Caco-2 (cell line): ENCODE results near the gene PSMD6. TPM values are rescaled to one million over a fixed set of nuclear protein-coding genes. Genes with fewer than 3 reads are reported as not detected.

Experiments
- BruUV-seq: library from RNA; stranded (reverse); fragments of 400-500 nt; replicated peaks from 2 replicates; lab custom pipeline; 2021; lab: Mats Ljungman, UMichigan
- CTCF ChIA-PET: fragments of 300-600 bp; sonication (Branson Sonifier 250); formaldehyde crosslinking; loops from one replicate; lab custom pipeline; 2022; ENCODE audit warnings: antibody characterized with exemption; lab: Charles Lee
- POLR2A ChIA-PET: fragments of 300-600 bp; sonication (Branson Sonifier 250); formaldehyde crosslinking; loops from one replicate; lab custom pipeline; 2022; ENCODE audit warnings: antibody characterized with exemption; lab: Charles Lee
- DNase-seq, 2 experiments: peaks; one replicate each; pipeline versions ENCODE4 v3.0.0 to v3.0.0-alpha.2; 2020 to 2022
- H3K27me3 ChIP-seq: replicated peaks from 2 replicates; pipeline ENCODE4 v1.6.0; 2011; ENCODE audit warnings: low read length; ENCODE audit not compliant: control insufficient read depth, insufficient read depth
- H3K36me3 ChIP-seq: 2 replicates; pipeline ENCODE4 v1.5.1; 2011; ENCODE audit warnings: low read length; ENCODE audit not compliant: control insufficient read depth, insufficient read depth
- H3K4me1 ChIP-seq: fragments of 250-450 bp; sonication (Bioruptor Pico); 2 replicates; pipeline ENCODE4 v1.5.1; 2020; ENCODE audit warnings: mild to moderate bottlenecking
- H3K4me3 ChIP-seq: 2 replicates; pipeline ENCODE4 v1.5.1; 2011; ENCODE audit warnings: low read depth, mild to moderate bottlenecking, control low read depth, low read length
- H3K9me3 ChIP-seq: fragments of 250-450 bp; sonication (Bioruptor Pico); 2 replicates; pipeline ENCODE4 v1.5.1; 2020; ENCODE audit warnings: mild to moderate bottlenecking, moderate library complexity
- H3K27ac Mint-ChIP-seq: one replicate; pipeline ENCODE4 v1.8.0; 2022; ENCODE audit warnings: mixed read lengths; ENCODE audit not compliant: unreplicated experiment
- H3K27me3 Mint-ChIP-seq: one replicate; pipeline ENCODE4 v1.8.0; 2022; ENCODE audit warnings: mixed read lengths; ENCODE audit not compliant: insufficient read depth, unreplicated experiment
- H3K36me3 Mint-ChIP-seq: one replicate; pipeline ENCODE4 v1.8.0; 2022; ENCODE audit warnings: mild to moderate bottlenecking, mixed read lengths; ENCODE audit not compliant: insufficient read depth, unreplicated experiment
- H3K4me1 Mint-ChIP-seq: one replicate; pipeline ENCODE4 v1.8.0; 2022; ENCODE audit warnings: low read depth, mixed read lengths; ENCODE audit not compliant: unreplicated experiment
- H3K4me3 Mint-ChIP-seq: one replicate; pipeline ENCODE4 v1.8.0; 2022; ENCODE audit warnings: mild to moderate bottlenecking, moderate library complexity, mixed read lengths; ENCODE audit not compliant: unreplicated experiment
- H3K9me3 Mint-ChIP-seq: one replicate; pipeline ENCODE4 v1.8.0; 2022; ENCODE audit warnings: mixed read lengths; ENCODE audit not compliant: unreplicated experiment
- intact Hi-C: fragments of 100-400 bp; cut with micrococcal nuclease; formaldehyde crosslinking; loops from one replicate; pipeline ENCODE4 v1.10.0; 2022; ENCODE audit not compliant: unreplicated experiment
- total RNA-seq: library from RNA; stranded (reverse); gene quantifications from 2 replicates; pipeline ENCODE4 v1.2.3, GENCODE V29; 2022
- TF ChIP-seq, protein P1 (sequence below), 2 experiments: fragments of 200-600 bp in 1 of 2; IDR thresholded peaks; 1 replicate in 1 of 2; 2 replicates in 1 of 2; pipeline versions ENCODE4 v1.5.1 to v1.8.0; 2011 to 2022; ENCODE audit warnings: antibody characterized with exemption in 1 of 2, control low read depth in 1 of 2, inconsistent platforms in 1 of 2, low read depth in 1 of 2, low read length in 1 of 2, mild to moderate bottlenecking in 1 of 2, moderate library complexity in 1 of 2; ENCODE audit not compliant: insufficient read depth in 1 of 2, severe bottlenecking in 1 of 2, unreplicated experiment in 1 of 2

The PSMD6 gene
- total RNA-seq, 1 experiment from 2014 or later, result 100 TPM

DNA sequence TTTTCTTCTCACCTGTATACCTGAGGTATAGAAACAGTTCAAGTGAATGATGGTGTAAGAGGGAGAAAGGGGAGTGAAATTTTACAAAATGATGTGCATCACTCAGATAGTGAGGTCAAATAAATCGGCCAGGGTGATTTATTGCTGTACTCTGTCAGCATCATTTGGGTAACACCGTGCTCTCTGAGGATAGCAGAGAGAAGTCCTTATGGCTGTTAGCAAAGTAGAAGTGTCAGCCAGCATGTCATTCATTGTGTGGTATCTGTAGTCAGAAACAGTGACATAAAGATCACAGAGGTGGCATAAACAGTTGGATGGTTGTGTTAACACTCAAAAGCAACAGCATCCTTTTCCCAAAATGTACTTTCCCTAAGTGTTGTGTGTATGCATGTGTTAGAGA is 53.4 kb downstream of the PSMD6 start:
- no peak overlapping the region for H3K4me3 ChIP-seq
- Mint-ChIP-seq H3K27me3 (no peaks in the 10 kb centered on the region), H3K36me3 (peaks cover 27% of the 10 kb centered on the region), H3K4me1 (peaks cover 26% of the 10 kb centered on the region), H3K4me3 (no peak overlapping the region), H3K27ac (no peak overlapping the region), H3K9me3 (no peaks in the 10 kb centered on the region)
- no peaks in the 10 kb centered on the region for H3K36me3 ChIP-seq
- no TSS peak for BruUV-seq
- ChIA-PET POLR2A (no interaction called here), CTCF (no interaction called here)
- no peaks in the 10 kb centered on the region for H3K9me3 ChIP-seq
- no peak for DNase-seq
- peaks cover 64% of the 10 kb centered on the region for H3K4me1 ChIP-seq
- H3K27me3 ChIP-seq, result no peaks in the 10 kb centered on the region
- TF ChIP-seq, protein P1, sequence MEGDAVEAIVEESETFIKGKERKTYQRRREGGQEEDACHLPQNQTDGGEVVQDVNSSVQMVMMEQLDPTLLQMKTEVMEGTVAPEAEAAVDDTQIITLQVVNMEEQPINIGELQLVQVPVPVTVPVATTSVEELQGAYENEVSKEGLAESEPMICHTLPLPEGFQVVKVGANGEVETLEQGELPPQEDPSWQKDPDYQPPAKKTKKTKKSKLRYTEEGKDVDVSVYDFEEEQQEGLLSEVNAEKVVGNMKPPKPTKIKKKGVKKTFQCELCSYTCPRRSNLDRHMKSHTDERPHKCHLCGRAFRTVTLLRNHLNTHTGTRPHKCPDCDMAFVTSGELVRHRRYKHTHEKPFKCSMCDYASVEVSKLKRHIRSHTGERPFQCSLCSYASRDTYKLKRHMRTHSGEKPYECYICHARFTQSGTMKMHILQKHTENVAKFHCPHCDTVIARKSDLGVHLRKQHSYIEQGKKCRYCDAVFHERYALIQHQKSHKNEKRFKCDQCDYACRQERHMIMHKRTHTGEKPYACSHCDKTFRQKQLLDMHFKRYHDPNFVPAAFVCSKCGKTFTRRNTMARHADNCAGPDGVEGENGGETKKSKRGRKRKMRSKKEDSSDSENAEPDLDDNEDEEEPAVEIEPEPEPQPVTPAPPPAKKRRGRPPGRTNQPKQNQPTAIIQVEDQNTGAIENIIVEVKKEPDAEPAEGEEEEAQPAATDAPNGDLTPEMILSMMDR (IDR thresholded peaks at IDR 0.05; ENCODE audit: insufficient read depth in 1 of 2, low read depth in 1 of 2, low read length in 1 of 2, severe bottlenecking in 1 of 2, unreplicated experiment in 1 of 2), result no peak
- intact Hi-C loops, result no loop called here

- no peak for DNase-seq
- TF ChIP-seq, protein P1 (IDR thresholded peaks at IDR 0.05; ENCODE audit: insufficient read depth in 1 of 2, low read depth in 1 of 2, low read length in 1 of 2, severe bottlenecking in 1 of 2, unreplicated experiment in 1 of 2), result no peak
- intact Hi-C loops, result no loop called here
- TSS peak; percentile 11 for BruUV-seq
- Histone ChIP-seq H3K9me3 (no peaks in the 10 kb centered on the region), H3K4me3 (peak overlapping the region; percentile 25), H3K27me3 (no peaks in the 10 kb centered on the region), H3K36me3 (no peaks in the 10 kb centered on the region), H3K4me1 (peaks cover 64% of the 10 kb centered on the region)
- POLR2A ChIA-PET, result no interaction called here
- CTCF ChIA-PET, result no interaction called here
- Mint-ChIP-seq H3K9me3 (no peaks in the 10 kb centered on the region), H3K4me1 (peaks cover 26% of the 10 kb centered on the region), H3K4me3 (peak overlapping the region; percentile 68), H3K27ac (peak overlapping the region; percentile 82), H3K36me3 (peaks cover 28% of the 10 kb centered on the region), H3K27me3 (no peaks in the 10 kb centered on the region)
Measured at GRCh38 chr3:63968612-63969350, 54.5 kb downstream of the PSMD6 start.

GRCh38 chr3:63967675-63968611 is 55.4 kb downstream of the PSMD6 start:
- Mint-ChIP-seq H3K36me3 (peaks cover 23% of the 10 kb centered on the region), H3K4me3 (peak overlapping the region; percentile 68), H3K4me1 (peaks cover 26% of the 10 kb centered on the region), H3K27me3 (no peaks in the 10 kb centered on the region), H3K9me3 (no peaks in the 10 kb centered on the region), H3K27ac (peak overlapping the region; percentile 82)
- no TSS peak for BruUV-seq
- intact Hi-C loops, result no loop called here
- DNase-seq, result peak; percentile 54 to 55
- Histone ChIP-seq H3K27me3 (no peaks in the 10 kb centered on the region), H3K36me3 (no peaks in the 10 kb centered on the region), H3K4me3 (peak overlapping the region; percentile 25), H3K9me3 (no peaks in the 10 kb centered on the region), H3K4me1 (peaks cover 62% of the 10 kb centered on the region)
- POLR2A ChIA-PET, result interaction anchor here (1.2 kb wide), 1 partner anchor 19 kb away, joined by 3 read pairs; no protein-coding TSS in a partner anchor
- TF ChIP-seq, protein P1 (IDR thresholded peaks at IDR 0.05; ENCODE audit: insufficient read depth in 1 of 2, low read depth in 1 of 2, low read length in 1 of 2, severe bottlenecking in 1 of 2, unreplicated experiment in 1 of 2), result no peak
- CTCF ChIA-PET, result no interaction called here
